HG03135 (cell line): ENCODE measurements around the gene STX8.

Source experiments
- ATAC-seq: cut with Tn5 transposase; IDR thresholded peaks from one replicate; pipeline ENCODE4 v1.9.1; 2021; ENCODE audit warnings: mild to moderate bottlenecking, moderate library complexity; ENCODE audit not compliant: unreplicated experiment

Gene STX8

GRCh38 chr17:9217151-9218056 is 358.2 kb downstream of the STX8 start:
- no peak for ATAC-seq

GRCh38 chr17:9215465-9215864 is 360.2 kb downstream of the STX8 start:
- no peak for ATAC-seq

- ATAC-seq: no peak
Observed at GRCh38 chr17:9213303-9213640, 362.3 kb downstream of the STX8 start.

- no peak for ATAC-seq
Observed at GRCh38 chr17:9212376-9213302, 363.0 kb downstream of the STX8 start.

GRCh38 chr17:9211133-9211765 is 364.4 kb downstream of the STX8 start:
- no peak for ATAC-seq

GRCh38 chr17:9209781-9210370 is 365.7 kb downstream of the STX8 start:
- ATAC-seq: no peak

GRCh38 chr17:9209347-9209746 is 366.3 kb downstream of the STX8 start:
- ATAC-seq: no peak

- no peak for ATAC-seq
Observed at GRCh38 chr17:9208381-9209105, 367.1 kb downstream of the STX8 start.

GRCh38 chr17:9206741-9207332 is 368.8 kb downstream of the STX8 start:
- no peak for ATAC-seq

GRCh38 chr17:9206410-9206703 is 369.3 kb downstream of the STX8 start:
- ATAC-seq: no peak

- ATAC-seq: no peak
Observed at GRCh38 chr17:9205520-9206409, 369.9 kb downstream of the STX8 start.

GRCh38 chr17:9204637-9205329 is 370.8 kb downstream of the STX8 start:
- no peak for ATAC-seq

GRCh38 chr17:9203771-9204425 is 371.7 kb downstream of the STX8 start:
- ATAC-seq: no peak

- no peak for ATAC-seq
Observed at GRCh38 chr17:9202532-9202931, 373.1 kb downstream of the STX8 start.

GRCh38 chr17:9200699-9201359 is 374.8 kb downstream of the STX8 start:
- ATAC-seq: peak; percentile 74
